SU-DHL-6 (cell line): ENCODE results near the gene ARFGAP3.

Source experiments
- CTCF ChIP-seq: fragments of 200-600 bp; sonication (generic); IDR thresholded peaks from one replicate; pipeline ENCODE4 v1.5.1; 2017; ENCODE audit warnings: antibody characterized with exemption, mild to moderate bottlenecking, low read length, moderate library complexity; ENCODE audit not compliant: insufficient read depth, poor library complexity, severe bottlenecking
- EZH2phosphoT487 ChIP-seq: fragments of 200-600 bp; sonication (generic), shearing (Covaris generic); conservative IDR thresholded peaks from 2 replicates; pipeline ENCODE4 v1.6.1; 2018; ENCODE audit warnings: mild to moderate bottlenecking, antibody characterized with exemption, low read length, moderate library complexity, mixed read lengths

GRCh38 chr22:42887120-42887519, 30.0 kb upstream of the ARFGAP3 start:
- TF ChIP-seq CTCF (no peak), EZH2phosphoT487 (no peak)
